ENCODE measurements around the gene PLS1. TPM values are rescaled to one million over a fixed set of nuclear protein-coding genes. Genes with fewer than 3 reads are reported as not detected.
"Not testable (repeated sequence)": the region's sequence is repeated elsewhere in the genome, so short reads cannot be mapped to it uniquely, and the experiment has no call there.

Gene PLS1
- total and polyA plus RNA-seq, 2 of the 8 experiments (the other 6 are each of a cell fraction or from before 2014, with no cell fraction given), result 18.7 to 44.7 TPM

DNA sequence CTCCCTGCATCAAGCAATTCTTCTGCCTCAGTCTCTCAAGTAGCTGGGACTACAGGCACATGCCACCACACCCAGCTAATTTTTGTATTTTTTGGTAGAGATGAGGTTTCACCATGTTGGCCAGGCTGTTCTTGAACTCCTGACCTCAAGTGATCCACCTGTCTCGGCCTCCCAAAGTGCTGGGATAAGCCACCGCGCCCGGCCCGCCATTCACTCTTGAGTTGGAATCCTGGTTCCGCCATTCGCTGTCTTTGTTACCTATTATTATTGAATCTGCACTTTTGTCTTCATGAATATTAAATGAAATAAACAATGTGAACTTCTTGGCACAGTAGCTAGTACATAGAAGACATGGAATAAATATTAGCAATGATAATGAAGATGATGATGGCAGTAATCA lies 3.9 kb upstream of the PLS1 start:
- H3K27me3 ChIP-seq (replicated peaks in 1 of 4; ENCODE audit: control insufficient read depth in 3 of 4, extremely low read depth in 1 of 4, insufficient read depth in 3 of 4, low read length in 3 of 4); H3K79me2 ChIP-seq (ENCODE audit: control insufficient read depth in 1 of 2, insufficient read depth in 2 of 2, low read length in 2 of 2); H4K5ac ChIP-seq (ENCODE audit: insufficient read length, low read depth, low read length); H3K4me1 ChIP-seq (replicated peaks in 1 of 4; ENCODE audit: control insufficient read depth in 3 of 4, insufficient read depth in 4 of 4, low read length in 3 of 4); H2BK120ac ChIP-seq (replicated peaks; ENCODE audit: low read depth, low read length); H2AFZ ChIP-seq (ENCODE audit: low read length); H3K4me3 ChIP-seq (ENCODE audit: extremely low read depth in 1 of 4, insufficient read depth in 2 of 4, low read depth in 3 of 4, low read length in 4 of 4); FAIRE-seq; H2BK15ac ChIP-seq (ENCODE audit: low read length); H2BK12ac ChIP-seq (ENCODE audit: low read depth, low read length); H3K56ac ChIP-seq (replicated peaks; ENCODE audit: insufficient read length, low read depth, low read length); H3K4me2 ChIP-seq (ENCODE audit: insufficient read depth in 1 of 2, low read depth in 2 of 2, low read length in 2 of 2); H3K9ac ChIP-seq (replicated peaks in 1 of 4; ENCODE audit: extremely low read depth in 1 of 4, low read depth in 3 of 4, low read length in 3 of 4); H3K23ac ChIP-seq (ENCODE audit: insufficient read length); H3K79me1 ChIP-seq (ENCODE audit: low read depth, low read length); H2BK5ac ChIP-seq (ENCODE audit: low read depth, low read length); H4K20me1 ChIP-seq (replicated peaks in 1 of 2; ENCODE audit: control insufficient read depth in 1 of 2, insufficient read depth in 2 of 2, low read length in 2 of 2); H3K18ac ChIP-seq (ENCODE audit: extremely low read depth, low read length); H3K14ac ChIP-seq (ENCODE audit: insufficient read length); H4K91ac ChIP-seq (replicated peaks; ENCODE audit: insufficient read length, low read length); H3K9me3 ChIP-seq (ENCODE audit: insufficient read depth in 2 of 2, low read depth in 1 of 2, low read length in 1 of 2); DNase-seq (ENCODE audit: low read depth in 1 of 2, low spot score in 2 of 2); H3K23me2 ChIP-seq (ENCODE audit: low read depth, low read length); H3K27ac ChIP-seq (ENCODE audit: low read depth, low read length); H2AK5ac ChIP-seq (ENCODE audit: low read depth, low read length); H3K36me3 ChIP-seq (ENCODE audit: control insufficient read depth in 2 of 4, insufficient read depth in 4 of 4, low read length in 3 of 4); H2BK20ac ChIP-seq (ENCODE audit: low read length); H3K4ac ChIP-seq (replicated peaks; ENCODE audit: insufficient read length, low read depth, low read length); H4K8ac ChIP-seq (ENCODE audit: extremely low read depth, insufficient read depth, low read length): not testable (repeated sequence)
- POLR2A ChIA-PET (ENCODE audit: partially characterized antibody), result interaction anchor here (0.8 to 1.9 kb wide), 2 partner anchors 9 to 11 kb away, joined by 3 to 7 read pairs; no protein-coding TSS in a partner anchor
- CTCF ChIA-PET (ENCODE audit: partially characterized antibody), result interaction anchor here (0.6 to 2.3 kb wide), 3 partner anchors 11 to 237 kb away, joined by 3 to 9 read pairs (median 4); no protein-coding TSS in a partner anchor
- 94% methylated on average over 7 of the region's 7 CpGs; no CpG with 5 or more reads in 1 of the 2 experiments for WGBS, 2 experiments (ENCODE audit: extremely low coverage in 1 of 2, insufficient coverage in 1 of 2, insufficient read length in 1 of 2, insufficient replicate concordance in 2 of 2, low coverage in 1 of 2, low lambda C conversion rate in 2 of 2, missing lambda C conversion rate in 1 of 2)
